ENCODE results near the gene PVR.
"Not testable (repeated sequence)": the region's sequence is repeated elsewhere in the genome, so short reads cannot be mapped to it uniquely, and the experiment has no call there.

The PVR gene

GRCh38 chr19:44700547-44700946, 56.8 kb downstream of the PVR start:
- no peak for DNase-seq (ENCODE audit: low read depth in 2 of 2)

GRCh38 chr19:44701228-44701627, 57.5 kb downstream of the PVR start:
- DNase-seq (ENCODE audit: low read depth in 2 of 2): no peak

GRCh38 chr19:44702551-44703176, 59.0 kb downstream of the PVR start:
- no peak for DNase-seq (ENCODE audit: low read depth in 2 of 2)

GRCh38 chr19:44703336-44704078, 59.8 kb downstream of the PVR start:
- DNase-seq (ENCODE audit: low read depth in 2 of 2): no peak

- no peak for DNase-seq (ENCODE audit: low read depth in 2 of 2)
Measured at GRCh38 chr19:44704982-44705381, 61.3 kb downstream of the PVR start.

- no peak for DNase-seq (ENCODE audit: low read depth in 2 of 2)
Measured at GRCh38 chr19:44705502-44706010, 61.8 kb downstream of the PVR start.

- DNase-seq (ENCODE audit: low read depth in 2 of 2): no peak
Measured at GRCh38 chr19:44706506-44707236, 63.0 kb downstream of the PVR start.

GRCh38 chr19:44707794-44708193, 64.1 kb downstream of the PVR start:
- no peak for DNase-seq (ENCODE audit: low read depth in 2 of 2)

GRCh38 chr19:44708940-44709339, 65.2 kb downstream of the PVR start:
- no peak for DNase-seq (ENCODE audit: low read depth in 2 of 2)

- not testable (repeated sequence) for DNase-seq (ENCODE audit: low read depth in 2 of 2)
Measured at GRCh38 chr19:44709434-44710266, 65.9 kb downstream of the PVR start.

GRCh38 chr19:44710483-44710882, 66.8 kb downstream of the PVR start:
- no peak for DNase-seq (ENCODE audit: low read depth in 2 of 2)

GRCh38 chr19:44712864-44713515, 69.3 kb downstream of the PVR start:
- no peak for DNase-seq (ENCODE audit: low read depth in 2 of 2)

All from stimulated activated CD8-positive, alpha-beta memory T cell treated with anti-CD3 and anti-CD28 coated beads, Interleukin-2, amount 100 ng/mL, for 1 hour (primary cell).